Measurements from ENCODE around the gene GLRX. TPM values are rescaled to one million over a fixed set of nuclear protein-coding genes. Genes with fewer than 3 reads are reported as not detected.

GLRX gene
- total and polyA plus RNA-seq, 2 of the 13 experiments (the other 11 are each of a cell fraction or from before 2014, with no cell fraction given) = 63.8 to 499 TPM

GRCh38 chr5:95825495-95825894 lies 3.0 kb upstream of the GLRX start (continued):
- no peak for TF ChIP-seq ZNF816 (CRISPR knock-in tag; IDR thresholded peaks at IDR 0.05; ENCODE audit: borderline replicate concordance)
- TF ChIP-seq ZNF432 (CRISPR knock-in tag; IDR thresholded peaks at IDR 0.05; ENCODE audit: borderline replicate concordance) = no peak

DNA sequence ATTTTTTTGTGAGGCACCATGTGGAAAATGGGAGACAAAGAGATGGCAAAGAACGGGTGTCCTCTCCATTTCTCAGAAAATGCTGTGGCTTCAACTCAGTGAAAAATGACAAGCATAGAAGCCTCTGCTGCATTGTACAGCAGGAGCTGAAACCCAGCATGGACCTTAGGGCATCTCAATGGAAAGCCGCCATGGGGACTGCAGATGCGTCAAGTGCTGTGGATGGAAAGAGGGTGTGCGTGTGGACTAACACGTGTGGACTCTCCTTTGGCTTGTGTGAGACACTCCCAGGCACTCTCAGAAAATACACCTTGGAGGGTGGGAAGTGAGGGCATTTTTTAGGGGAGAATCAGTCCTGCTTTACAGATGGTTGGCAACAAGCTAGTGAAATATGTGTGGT lies 2.2 kb upstream of the GLRX start:
- H3K4me2 ChIP-seq (ENCODE audit: low read depth, low read length) = peak overlapping the region; percentile 94
- in situ Hi-C loops (cut with HindIII; ENCODE audit: extremely low pct_ligation_motif_present, low pct_unique_long_range_greater_than_20kb) = loop anchor here (25.0 kb wide), 1 partner anchor 537 kb away; the partner anchor contains the start of gene MCTP1
- H3K79me2 ChIP-seq (ENCODE audit: insufficient read depth, low read length) = peaks cover 31% of the 10 kb centered on the region
- peak overlapping the region; percentile 79; the same call in 1 of the 2 replicates for H3K9ac ChIP-seq (ENCODE audit: insufficient read depth, low read depth, low read length)
- H3K36me3 ChIP-seq (replicated peaks in 1 of 2; ENCODE audit: control insufficient read depth in 1 of 2, insufficient read depth in 2 of 2, low read length in 2 of 2) = 0 out of 5 replicates have a peak, but pooled peaks cover 0 to 1% of the 10 kb centered on the region in 2 experiments
- no peak for FAIRE-seq
- H3K27ac ChIP-seq (ENCODE audit: extremely low read length, insufficient read depth, low read length) = peak overlapping the region; percentile 89
- no peak overlapping the region for H2AFZ ChIP-seq (ENCODE audit: low read length)
- peaks cover 8% of the 10 kb centered on the region; the same call in 1 of the 2 replicates for H4K20me1 ChIP-seq (ENCODE audit: insufficient read depth, low read length)
- POLR2A ChIA-PET = interaction anchor here (1.5 to 6.1 kb wide), 7 partner anchors 13 to 178 kb away, joined by 7 to 130 read pairs (median 31); partner anchors contain the start of gene RFESD
- H3K4me1 ChIP-seq (ENCODE audit: insufficient read depth, low read length) = peaks cover 79% of the 10 kb centered on the region
- no peaks in the 10 kb centered on the region; a peak in 1 of 5 replicates for H3K27me3 ChIP-seq (ENCODE audit: control insufficient read depth in 1 of 2, insufficient read depth in 2 of 2, low read length in 2 of 2)
- ATAC-seq = no peak
- CTCF ChIA-PET (ENCODE audit: low intra/inter-chr PET ratio, low total read pairs) = no interaction called here
- DNase-seq (ENCODE audit: low spot score) = no peak
- BruUV-seq (replicated peaks) = no TSS peak
- peak overlapping the region in 1 of 3 experiments; percentile 66; a peak in 3 of 6 replicates for H3K4me3 ChIP-seq (replicated peaks in 1 of 3; ENCODE audit: insufficient read depth in 1 of 3, low read depth in 2 of 3, low read length in 3 of 3)
- no peaks in the 10 kb centered on the region for H3K9me3 ChIP-seq (ENCODE audit: low read length)
- 90% methylated on average over 5 of the region's 5 CpGs for WGBS (ENCODE audit: low lambda C conversion rate)
- intact Hi-C loops (cut with micrococcal nuclease; ENCODE audit: unreplicated experiment) = loop anchor here (1.0 kb wide), 2 partner anchors 10 to 21 kb away; no protein-coding TSS in a partner anchor
- no peak for TF ChIP-seq ZBTB40 (IDR thresholded peaks at IDR 0.05)
- no peak for TF ChIP-seq ZBTB40 (CRISPR knock-in tag; IDR thresholded peaks at IDR 0.05)
- no peak for TF ChIP-seq ZNF329 (CRISPR knock-in tag; IDR thresholded peaks at IDR 0.05; ENCODE audit: low read depth)
- TF ChIP-seq, protein P1, sequence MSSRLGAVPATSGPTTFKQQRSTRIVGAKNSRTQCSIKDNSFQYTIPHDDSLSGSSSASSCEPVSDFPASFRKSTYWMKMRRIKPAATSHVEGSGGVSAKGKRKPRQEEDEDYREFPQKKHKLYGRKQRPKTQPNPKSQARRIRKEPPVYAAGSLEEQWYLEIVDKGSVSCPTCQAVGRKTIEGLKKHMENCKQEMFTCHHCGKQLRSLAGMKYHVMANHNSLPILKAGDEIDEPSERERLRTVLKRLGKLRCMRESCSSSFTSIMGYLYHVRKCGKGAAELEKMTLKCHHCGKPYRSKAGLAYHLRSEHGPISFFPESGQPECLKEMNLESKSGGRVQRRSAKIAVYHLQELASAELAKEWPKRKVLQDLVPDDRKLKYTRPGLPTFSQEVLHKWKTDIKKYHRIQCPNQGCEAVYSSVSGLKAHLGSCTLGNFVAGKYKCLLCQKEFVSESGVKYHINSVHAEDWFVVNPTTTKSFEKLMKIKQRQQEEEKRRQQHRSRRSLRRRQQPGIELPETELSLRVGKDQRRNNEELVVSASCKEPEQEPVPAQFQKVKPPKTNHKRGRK (CRISPR knock-in tag; IDR thresholded peaks at IDR 0.05) = 0 out of 2 replicates have a peak, but pooled peaks have one; percentile 22
- TF ChIP-seq, protein P2, sequence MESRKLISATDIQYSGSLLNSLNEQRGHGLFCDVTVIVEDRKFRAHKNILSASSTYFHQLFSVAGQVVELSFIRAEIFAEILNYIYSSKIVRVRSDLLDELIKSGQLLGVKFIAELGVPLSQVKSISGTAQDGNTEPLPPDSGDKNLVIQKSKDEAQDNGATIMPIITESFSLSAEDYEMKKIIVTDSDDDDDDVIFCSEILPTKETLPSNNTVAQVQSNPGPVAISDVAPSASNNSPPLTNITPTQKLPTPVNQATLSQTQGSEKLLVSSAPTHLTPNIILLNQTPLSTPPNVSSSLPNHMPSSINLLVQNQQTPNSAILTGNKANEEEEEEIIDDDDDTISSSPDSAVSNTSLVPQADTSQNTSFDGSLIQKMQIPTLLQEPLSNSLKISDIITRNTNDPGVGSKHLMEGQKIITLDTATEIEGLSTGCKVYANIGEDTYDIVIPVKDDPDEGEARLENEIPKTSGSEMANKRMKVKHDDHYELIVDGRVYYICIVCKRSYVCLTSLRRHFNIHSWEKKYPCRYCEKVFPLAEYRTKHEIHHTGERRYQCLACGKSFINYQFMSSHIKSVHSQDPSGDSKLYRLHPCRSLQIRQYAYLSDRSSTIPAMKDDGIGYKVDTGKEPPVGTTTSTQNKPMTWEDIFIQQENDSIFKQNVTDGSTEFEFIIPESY (CRISPR knock-in tag; IDR thresholded peaks at IDR 0.05) = 0 out of 2 replicates have a peak, but pooled peaks have one; percentile 53

All from HepG2 (cell line).